SJCRH30 (cell line): ENCODE data around the gene C9orf72. TPM values are rescaled to one million over a fixed set of nuclear protein-coding genes. Genes with fewer than 3 reads are reported as not detected.
"Not testable (repeated sequence)": the region's sequence is repeated elsewhere in the genome, so short reads cannot be mapped to it uniquely, and the experiment has no call there.

Experiments
- DNase-seq, 2 experiments: peaks; one replicate each; pipeline ENCODE4 v3.0.0-alpha.2; 2015 to 2020
- H3K27ac ChIP-seq: fragments of 250-450 bp; sonication (Bioruptor Pico); 2 replicates; pipeline ENCODE4 v1.5.1; 2020; ENCODE audit warnings: mild to moderate bottlenecking, moderate library complexity
- H3K27me3 ChIP-seq: fragments of 250-450 bp; sonication (Bioruptor Pico); 2 replicates; pipeline ENCODE4 v1.5.1; 2020; ENCODE audit warnings: mild to moderate bottlenecking, moderate library complexity
- H3K36me3 ChIP-seq: fragments of 250-450 bp; sonication (Bioruptor Pico); 2 replicates; pipeline ENCODE4 v1.5.1; 2020; ENCODE audit warnings: mild to moderate bottlenecking, moderate library complexity
- H3K4me1 ChIP-seq: fragments of 250-450 bp; sonication (Bioruptor Pico); 2 replicates; pipeline ENCODE4 v1.5.1; 2020; ENCODE audit warnings: mild to moderate bottlenecking, moderate library complexity
- H3K4me3 ChIP-seq: fragments of 250-450 bp; sonication (Bioruptor Pico); 2 replicates; pipeline ENCODE4 v1.5.1; 2020; ENCODE audit warnings: mild to moderate bottlenecking, moderate library complexity
- H3K9me3 ChIP-seq: fragments of 250-450 bp; sonication (Bioruptor Pico); replicated peaks from 2 replicates; pipeline ENCODE4 v1.5.1; 2020; ENCODE audit warnings: mild to moderate bottlenecking, moderate library complexity
- total RNA-seq: library from RNA; depleted of rRNA; stranded (reverse); fragments of >200 nt; shearing (Covaris generic); gene quantifications from 2 replicates; pipeline ENCODE4 v1.2.3, GENCODE V29; 2014

C9orf72 gene
- total RNA-seq, 1 experiment from 2014 or later, result 10.0 TPM

DNA sequence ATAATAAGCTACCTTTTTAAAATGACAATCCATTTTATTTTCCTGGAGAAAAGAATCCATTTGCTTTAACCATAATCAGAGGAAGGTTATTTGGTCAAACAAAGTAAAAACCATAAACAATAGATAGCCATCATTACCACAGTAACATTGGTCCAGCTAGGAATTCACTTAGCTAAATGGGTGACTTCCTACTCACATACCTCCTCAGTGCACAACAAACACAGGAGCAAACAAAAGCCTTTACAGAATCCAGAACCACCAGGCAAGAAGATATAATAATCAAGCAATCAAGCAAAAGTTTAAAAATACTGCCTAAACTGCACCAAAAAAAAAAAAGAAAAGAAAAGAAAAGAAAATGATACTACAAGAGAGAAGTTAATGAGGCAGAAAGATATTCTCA lies 50.1 kb downstream of the C9orf72 start:
- H3K4me1 ChIP-seq, result no peaks in the 10 kb centered on the region
- no peaks in the 10 kb centered on the region for H3K36me3 ChIP-seq
- no peaks in the 10 kb centered on the region for H3K9me3 ChIP-seq
- H3K27ac ChIP-seq, result no peak overlapping the region
- DNase-seq, result no peak
- H3K27me3 ChIP-seq, result no peaks in the 10 kb centered on the region
- H3K4me3 ChIP-seq, result no peak overlapping the region

- Histone ChIP-seq H3K27me3 (no peaks in the 10 kb centered on the region), H3K27ac (no peak overlapping the region), H3K4me1 (no peaks in the 10 kb centered on the region), H3K36me3 (no peaks in the 10 kb centered on the region), H3K4me3 (no peak overlapping the region), H3K9me3 (no peaks in the 10 kb centered on the region)
- no peak for DNase-seq
These were observed 52.3 kb downstream of the C9orf72 start for GRCh38 chr9:27520986-27521385.

- Histone ChIP-seq H3K4me1 (no peaks in the 10 kb centered on the region), H3K9me3 (no peaks in the 10 kb centered on the region), H3K27ac (no peak overlapping the region), H3K4me3 (no peak overlapping the region), H3K27me3 (no peaks in the 10 kb centered on the region), H3K36me3 (no peaks in the 10 kb centered on the region)
- DNase-seq, result no peak
These were observed 53.5 kb downstream of the C9orf72 start for GRCh38 chr9:27519466-27520465.

DNA sequence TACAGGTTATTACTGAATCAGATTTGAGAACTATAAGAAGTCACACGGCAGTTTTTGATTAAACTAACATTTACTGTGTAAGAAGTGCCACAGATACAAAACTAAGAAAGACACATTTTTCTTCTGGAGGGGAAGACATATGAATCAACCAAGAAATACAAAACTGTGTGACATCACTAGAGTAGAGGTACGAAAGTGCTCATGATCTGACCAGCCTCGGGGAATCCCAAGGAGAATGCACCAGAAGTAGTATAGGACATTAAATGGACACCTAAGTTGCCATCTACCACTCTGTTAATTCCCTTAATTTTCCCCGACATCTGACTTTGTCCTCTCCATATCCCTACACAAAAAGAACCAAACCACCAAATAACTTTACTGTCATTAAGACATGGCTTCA lies 54.5 kb downstream of the C9orf72 start:
- no peak overlapping the region for H3K27ac ChIP-seq
- no peaks in the 10 kb centered on the region for H3K27me3 ChIP-seq
- H3K4me3 ChIP-seq, result no peak overlapping the region
- H3K9me3 ChIP-seq, result no peaks in the 10 kb centered on the region
- no peak for DNase-seq
- H3K36me3 ChIP-seq, result no peaks in the 10 kb centered on the region
- no peaks in the 10 kb centered on the region for H3K4me1 ChIP-seq

DNA sequence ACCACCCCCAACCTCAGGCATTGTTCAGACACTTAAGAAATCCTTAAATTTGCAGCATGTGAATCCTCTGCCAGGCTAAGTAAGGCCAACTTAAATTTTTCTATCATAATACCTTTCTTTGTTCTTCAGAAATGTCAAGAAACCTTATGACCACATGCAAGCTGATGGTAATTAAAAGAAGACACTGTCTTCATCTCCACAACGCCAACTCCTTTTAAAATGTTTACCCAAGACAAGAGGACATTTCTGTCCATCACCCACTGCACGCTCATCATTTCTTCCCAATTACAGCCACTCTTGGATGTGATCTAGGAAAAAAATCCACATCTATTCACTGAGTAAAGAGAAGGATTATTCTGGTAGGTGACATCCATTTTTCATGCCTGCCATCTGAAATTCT lies 55.3 kb downstream of the C9orf72 start:
- DNase-seq, result no peak
- H3K4me1 ChIP-seq, result no peaks in the 10 kb centered on the region
- H3K27ac ChIP-seq, result no peak overlapping the region
- H3K9me3 ChIP-seq, result no peaks in the 10 kb centered on the region
- H3K4me3 ChIP-seq, result no peak overlapping the region
- no peaks in the 10 kb centered on the region for H3K36me3 ChIP-seq
- H3K27me3 ChIP-seq, result no peaks in the 10 kb centered on the region

DNA sequence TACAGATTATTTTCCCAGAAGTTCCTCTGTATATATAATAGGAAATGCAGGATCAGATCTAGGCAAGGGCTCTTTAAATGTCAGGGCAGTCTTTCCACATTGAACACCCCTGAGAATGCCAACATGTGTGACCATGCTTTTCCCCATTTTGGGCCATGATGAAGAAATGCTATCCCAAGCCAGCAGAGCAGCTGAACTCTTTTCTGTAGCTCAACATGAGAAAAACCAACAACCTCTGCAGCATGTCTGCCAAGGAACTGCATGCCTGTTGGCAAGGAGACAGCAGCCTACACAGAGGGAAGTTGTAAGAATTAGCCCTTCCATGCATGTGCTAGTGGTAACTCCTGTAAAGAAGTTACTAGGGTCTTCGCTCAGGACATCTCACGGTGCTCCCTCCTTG lies 58.7 kb downstream of the C9orf72 start:
- H3K9me3 ChIP-seq, result no peaks in the 10 kb centered on the region
- H3K36me3 ChIP-seq, result no peaks in the 10 kb centered on the region
- DNase-seq, result no peak
- no peaks in the 10 kb centered on the region for H3K4me1 ChIP-seq
- H3K4me3 ChIP-seq, result no peak overlapping the region
- no peak overlapping the region for H3K27ac ChIP-seq
- no peaks in the 10 kb centered on the region for H3K27me3 ChIP-seq

- DNase-seq, result no peak
These were observed 61.5 kb downstream of the C9orf72 start for GRCh38 chr9:27511771-27512170.

GRCh38 chr9:27510780-27511179 lies 62.5 kb downstream of the C9orf72 start:
- Histone ChIP-seq H3K9me3 (no peaks in the 10 kb centered on the region), H3K27ac (no peak overlapping the region), H3K4me3 (no peak overlapping the region), H3K4me1 (no peaks in the 10 kb centered on the region), H3K36me3 (no peaks in the 10 kb centered on the region), H3K27me3 (no peaks in the 10 kb centered on the region)
- DNase-seq, result no peak

More at GRCh38 chr9:27511771-27512170, 61.5 kb downstream of the C9orf72 start:
- Histone ChIP-seq H3K9me3 (no peaks in the 10 kb centered on the region), H3K4me1 (no peaks in the 10 kb centered on the region), H3K4me3 (no peak overlapping the region), H3K36me3 (no peaks in the 10 kb centered on the region), H3K27ac (no peak overlapping the region), H3K27me3 (no peaks in the 10 kb centered on the region)

- no peaks in the 10 kb centered on the region for H3K27me3 ChIP-seq
- no peak overlapping the region for H3K4me3 ChIP-seq
- H3K27ac ChIP-seq, result no peak overlapping the region
- no peaks in the 10 kb centered on the region for H3K36me3 ChIP-seq
- no peaks in the 10 kb centered on the region for H3K9me3 ChIP-seq
- DNase-seq, result no peak
- H3K4me1 ChIP-seq, result no peaks in the 10 kb centered on the region
These were observed 66.3 kb downstream of the C9orf72 start for GRCh38 chr9:27506981-27507380.

GRCh38 chr9:27505744-27506161 lies 67.5 kb downstream of the C9orf72 start:
- H3K4me3 ChIP-seq, result no peak overlapping the region
- no peaks in the 10 kb centered on the region for H3K36me3 ChIP-seq
- H3K27ac ChIP-seq, result no peak overlapping the region
- H3K4me1 ChIP-seq, result no peaks in the 10 kb centered on the region
- no peak for DNase-seq
- H3K9me3 ChIP-seq, result no peaks in the 10 kb centered on the region
- H3K27me3 ChIP-seq, result no peaks in the 10 kb centered on the region

GRCh38 chr9:27504259-27504658 lies 69.0 kb downstream of the C9orf72 start:
- Histone ChIP-seq H3K36me3 (no peaks in the 10 kb centered on the region), H3K9me3 (no peaks in the 10 kb centered on the region), H3K4me1 (no peaks in the 10 kb centered on the region), H3K27me3 (no peaks in the 10 kb centered on the region), H3K27ac (no peak overlapping the region), H3K4me3 (no peak overlapping the region)
- no peak for DNase-seq

DNA sequence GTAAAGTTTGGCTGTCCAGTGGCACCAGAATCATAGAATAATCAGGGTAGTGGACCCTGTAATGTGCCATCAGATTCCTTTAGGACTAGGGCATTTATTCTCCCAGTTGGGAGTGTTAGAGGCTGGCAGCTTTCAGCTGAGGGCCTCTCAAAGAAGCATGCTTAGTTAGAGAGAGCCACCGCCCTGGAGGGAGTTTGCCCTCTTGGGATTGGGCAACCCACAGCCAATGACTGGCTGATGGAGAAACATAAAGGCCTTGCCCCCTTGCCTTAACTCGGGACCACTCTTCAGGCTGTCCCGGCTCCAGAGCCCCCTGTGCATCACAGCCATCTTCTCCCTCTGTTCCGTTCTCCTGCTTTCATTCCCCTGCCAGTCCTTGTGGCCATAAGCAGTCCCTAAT lies 69.7 kb downstream of the C9orf72 start:
- Histone ChIP-seq H3K27ac (no peak overlapping the region), H3K4me3 (no peak overlapping the region), H3K4me1 (no peaks in the 10 kb centered on the region), H3K27me3 (no peaks in the 10 kb centered on the region), H3K9me3 (no peaks in the 10 kb centered on the region), H3K36me3 (no peaks in the 10 kb centered on the region)
- DNase-seq, result no peak

GRCh38 chr9:27500902-27501301 lies 72.4 kb downstream of the C9orf72 start:
- H3K4me3 ChIP-seq, H3K27me3 ChIP-seq, H3K27ac ChIP-seq, H3K9me3 ChIP-seq, H3K36me3 ChIP-seq, DNase-seq, H3K4me1 ChIP-seq: not testable (repeated sequence)

GRCh38 chr9:27499451-27499850 lies 73.8 kb downstream of the C9orf72 start:
- no peak overlapping the region for H3K27ac ChIP-seq
- H3K36me3 ChIP-seq, result no peaks in the 10 kb centered on the region
- H3K4me3 ChIP-seq, result no peak overlapping the region
- no peak for DNase-seq
- H3K9me3 ChIP-seq, result no peaks in the 10 kb centered on the region
- H3K4me1 ChIP-seq, result no peaks in the 10 kb centered on the region
- no peaks in the 10 kb centered on the region for H3K27me3 ChIP-seq

DNA sequence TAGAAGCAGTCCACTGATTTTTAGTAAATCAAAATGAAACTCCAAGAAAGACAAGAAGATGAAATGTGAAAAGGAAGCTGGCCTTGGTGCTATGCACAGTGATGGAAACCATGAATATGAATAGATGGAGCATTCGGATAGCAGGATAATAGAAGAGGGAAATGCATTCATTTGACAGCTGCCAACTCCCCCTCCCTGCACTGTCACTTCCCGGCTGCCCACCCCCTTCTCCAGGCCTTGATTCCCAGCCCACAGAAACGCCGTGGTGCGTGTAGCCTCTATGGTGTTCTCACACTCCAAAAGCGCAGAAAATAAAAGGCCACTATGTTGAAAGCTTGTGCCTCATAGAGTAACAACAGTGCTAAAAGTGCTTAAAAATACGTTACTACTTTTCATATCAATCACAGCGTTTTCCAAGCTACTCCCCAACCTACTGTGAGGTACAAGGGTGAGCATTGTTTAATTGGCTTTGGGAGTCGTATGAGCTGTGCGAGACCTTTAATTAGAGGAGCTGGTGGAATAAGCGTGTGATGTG lies 75.3 kb downstream of the C9orf72 start:
- DNase-seq, result no peak
- no peaks in the 10 kb centered on the region for H3K9me3 ChIP-seq
- no peak overlapping the region for H3K27ac ChIP-seq
- H3K27me3 ChIP-seq, result no peaks in the 10 kb centered on the region
- H3K36me3 ChIP-seq, result no peaks in the 10 kb centered on the region
- no peak overlapping the region for H3K4me3 ChIP-seq
- H3K4me1 ChIP-seq, result no peaks in the 10 kb centered on the region
